HepG2 (cell line): Measurements from ENCODE around the gene IL27RA.

ENCODE experiments used
- CBX5 ChIP-seq: sonication (generic); formaldehyde crosslinking; IDR thresholded peaks from 2 replicates; pipeline ENCODE4 v1.4.0; 2020; ENCODE audit warnings: missing genetic modification reagents, borderline replicate concordance
- EHMT2 ChIP-seq: fragments of 200-600 bp; sonication (generic); IDR thresholded peaks from 2 replicates; pipeline ENCODE4 v1.7.0; 2017; ENCODE audit warnings: antibody characterized with exemption, low read depth, low read length, borderline replicate concordance
- ETS1 ChIP-seq: sonication (generic); formaldehyde crosslinking; IDR thresholded peaks from 2 replicates; pipeline ENCODE4 v1.4.0; 2020; ENCODE audit warnings: missing genetic modification reagents
- FOXJ3 ChIP-seq: sonication (generic); formaldehyde crosslinking; IDR thresholded peaks from 2 replicates; pipeline ENCODE4 v1.4.0; 2020; ENCODE audit warnings: missing genetic modification reagents, mild to moderate bottlenecking, borderline replicate concordance
- POLR2A ChIP-seq, 2 experiments: IDR thresholded peaks; 2 replicates each; pipeline ENCODE4 v1.6.1; 2011; ENCODE audit warnings: low read depth in 2 of 2, low read length in 2 of 2, mild to moderate bottlenecking in 1 of 2, moderate library complexity in 1 of 2; ENCODE audit not compliant: insufficient read depth in 1 of 2
- POLR2AphosphoS2 ChIP-seq: IDR thresholded peaks from 2 replicates; pipeline ENCODE4 v1.6.1; 2011; ENCODE audit warnings: low read depth, low read length, improper control_type of control experiment
- TCF7L2 ChIP-seq: IDR thresholded peaks from 2 replicates; pipeline ENCODE4 v1.6.1; 2011; ENCODE audit warnings: mild to moderate bottlenecking, low read depth, low read length, moderate library complexity

- TF ChIP-seq ETS1 = no peak
- TF ChIP-seq EHMT2 = no peak
- no peak for TF ChIP-seq FOXJ3 (CRISPR knock-in tag)
- peak; percentile 68 to 77 for TF ChIP-seq POLR2A (IDR thresholded peaks at IDR 0.05; ENCODE audit: insufficient read depth in 1 of 2, low read depth in 2 of 2, low read length in 2 of 2)
- TF ChIP-seq CBX5 = peak; percentile 80; the same call in 1 of the 2 replicates
- no peak for TF ChIP-seq TCF7L2
- TF ChIP-seq POLR2AphosphoS2 = no peak
These were observed 24.6 kb upstream of the IL27RA start for GRCh38 chr19:14006766-14007562.
